Urothelium cell line (cell line): Measurements from ENCODE around the gene FOXL3.
A peak's percentile ranks its signal among the peaks of the same experiment; 100 is the strongest.
"Not testable (repeated sequence)": the region's sequence is repeated elsewhere in the genome, so short reads cannot be mapped to it uniquely, and the experiment has no call there.

Experiments
- DNase-seq: peaks from one replicate; pipeline ENCODE4 v3.0.0; 2011; ENCODE audit warnings: low spot score, mixed read lengths
- FAIRE-seq: peaks from 2 replicates; lab custom pipeline; 2011; peaks lifted over from hg19 to GRCh38; lab: Jason Lieb, UNC

The FOXL3 gene

DNA sequence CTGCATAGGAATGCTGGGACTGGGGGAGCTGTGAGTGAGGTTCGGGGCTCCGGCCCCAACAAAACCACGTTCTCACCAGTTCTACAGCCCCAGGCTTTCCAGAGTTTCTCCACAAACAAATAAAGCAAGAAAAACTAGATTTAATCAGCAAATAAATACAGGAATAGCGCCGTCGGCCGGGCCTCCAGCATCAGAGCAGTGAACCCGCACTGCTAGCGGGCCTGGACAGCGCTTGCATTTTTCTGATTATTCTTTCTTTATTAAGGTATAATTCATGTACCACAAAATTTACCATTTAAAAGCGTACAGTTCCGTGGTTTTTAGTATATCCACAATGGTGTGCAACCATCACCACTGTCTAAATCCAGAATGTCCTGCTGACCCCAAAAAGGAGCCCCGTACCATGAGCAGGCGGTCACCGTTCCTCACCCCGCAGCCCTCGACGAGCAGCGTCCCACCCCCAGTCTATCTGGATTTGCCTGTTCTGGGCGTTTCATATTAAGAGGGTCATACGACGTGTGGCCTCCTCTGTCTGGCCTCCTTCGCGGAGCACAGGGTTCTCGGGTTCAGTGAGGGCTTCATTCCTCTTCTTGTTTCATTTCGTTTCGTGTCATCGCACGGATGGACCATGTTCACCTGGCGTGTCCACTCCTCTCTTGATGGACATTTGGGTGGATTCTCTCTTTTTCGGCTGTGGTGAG is 35.5 kb upstream of the FOXL3 start:
- FAIRE-seq = peak; percentile 17
- DNase-seq = no peak

DNA sequence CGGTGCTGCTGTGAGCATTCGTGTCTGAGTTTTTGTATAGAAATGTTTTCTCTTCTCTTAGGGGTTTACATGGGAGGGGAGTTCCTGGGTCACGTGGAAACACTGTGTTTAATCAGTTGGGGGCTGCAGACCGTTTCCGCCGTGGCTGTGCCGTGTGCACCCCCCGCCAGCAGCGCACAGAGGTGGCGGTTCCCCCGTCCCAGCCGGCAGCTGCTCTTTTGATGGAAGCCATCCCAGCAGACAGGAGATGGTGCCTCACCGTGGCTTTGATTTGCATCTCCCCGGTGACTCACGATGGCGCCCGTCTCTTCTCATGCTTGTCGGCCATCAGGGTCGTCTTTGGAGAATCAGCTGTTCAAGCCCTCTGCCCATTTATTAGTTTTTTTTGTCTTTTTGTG is 34.9 kb upstream of the FOXL3 start:
- no peak for DNase-seq

DNA sequence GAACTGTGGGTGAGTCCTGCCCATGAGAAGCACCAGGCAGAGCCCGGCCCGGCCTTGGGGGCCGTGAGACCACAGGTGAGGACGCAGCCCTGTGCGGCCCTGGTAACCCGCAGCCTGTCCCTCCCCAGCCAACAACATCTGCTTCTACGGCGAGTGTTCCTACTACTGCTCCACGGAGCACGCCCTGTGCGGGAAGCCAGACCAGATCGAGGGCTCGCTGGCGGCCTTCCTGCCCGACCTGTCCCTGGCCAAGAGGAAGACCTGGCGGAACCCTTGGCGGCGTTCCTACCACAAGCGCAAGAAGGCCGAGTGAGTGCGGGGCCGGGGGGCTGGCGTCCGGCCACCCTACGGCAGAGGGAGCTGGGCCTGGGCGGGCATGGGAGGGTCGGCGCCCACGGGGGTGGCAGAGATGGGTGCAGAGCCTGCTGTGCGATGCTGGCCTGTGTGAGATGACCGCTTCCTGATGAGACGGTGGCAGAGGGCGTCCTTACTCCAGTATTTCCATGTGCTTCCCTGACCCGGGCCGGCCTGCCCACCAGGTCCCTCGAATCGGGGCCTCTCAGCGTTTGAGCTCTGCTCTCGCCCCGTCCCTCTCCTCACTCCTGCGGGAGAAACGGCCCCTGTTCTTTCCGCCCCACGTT is 34.1 kb upstream of the FOXL3 start:
- DNase-seq (no peak), FAIRE-seq (no peak)

More for the DNA sequence above, 34.9 kb upstream of the FOXL3 start:
- FAIRE-seq = no peak

DNA sequence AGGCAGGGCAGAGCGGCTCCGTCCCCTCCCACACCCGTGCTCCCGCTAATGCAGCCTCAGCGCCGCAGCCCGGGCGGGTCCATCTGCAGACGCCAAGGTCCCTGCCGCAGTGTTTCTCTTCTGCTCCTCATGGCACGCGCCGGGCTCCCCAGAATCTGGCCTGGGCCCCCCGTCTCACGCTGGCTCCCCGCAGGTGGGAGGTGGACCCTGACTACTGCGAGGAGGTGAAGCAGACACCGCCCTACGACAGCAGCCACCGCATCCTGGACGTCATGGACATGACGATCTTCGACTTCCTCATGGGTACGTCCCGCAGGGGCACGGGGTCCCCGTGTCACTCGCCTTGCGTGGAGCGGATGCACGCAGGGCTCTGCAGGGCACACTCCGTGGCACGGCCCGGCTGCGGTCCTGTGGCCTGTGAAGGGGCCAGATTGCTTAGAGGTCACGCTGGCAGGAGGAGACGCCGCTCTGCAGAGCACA is 33.5 kb upstream of the FOXL3 start:
- FAIRE-seq (peak; percentile 85), DNase-seq (no peak)

DNA sequence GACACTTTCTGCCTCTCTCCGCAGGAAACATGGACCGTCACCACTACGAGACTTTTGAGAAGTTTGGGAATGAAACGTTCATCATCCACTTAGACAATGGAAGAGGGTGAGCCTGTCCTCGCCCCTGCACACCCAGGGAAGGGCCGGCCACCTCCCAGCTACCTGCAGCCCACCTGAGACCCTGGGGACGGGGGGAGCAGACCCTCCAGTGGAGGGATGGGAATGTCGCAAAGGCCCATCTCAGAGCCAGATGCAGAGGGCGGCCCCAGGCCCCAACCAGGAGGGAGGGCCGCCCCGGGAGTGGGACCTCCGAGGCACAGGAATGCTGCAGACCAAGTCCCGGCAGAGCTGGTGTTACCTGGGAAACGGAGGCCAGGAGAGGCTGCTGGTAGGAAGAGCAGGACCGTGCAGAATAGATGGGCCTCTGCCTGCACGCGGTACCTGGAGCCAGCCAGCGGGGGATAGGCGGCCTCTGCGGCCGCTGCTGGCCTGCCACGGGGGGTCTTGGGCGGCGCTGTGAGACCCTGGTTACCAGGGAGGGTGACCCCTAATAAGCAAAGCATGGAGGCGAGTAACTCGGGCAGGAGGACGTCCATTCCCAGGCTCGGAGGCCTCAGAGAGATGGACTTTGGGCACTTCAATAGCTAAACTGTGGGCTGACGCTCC is 32.9 kb upstream of the FOXL3 start:
- FAIRE-seq = no peak
- no peak for DNase-seq

DNA sequence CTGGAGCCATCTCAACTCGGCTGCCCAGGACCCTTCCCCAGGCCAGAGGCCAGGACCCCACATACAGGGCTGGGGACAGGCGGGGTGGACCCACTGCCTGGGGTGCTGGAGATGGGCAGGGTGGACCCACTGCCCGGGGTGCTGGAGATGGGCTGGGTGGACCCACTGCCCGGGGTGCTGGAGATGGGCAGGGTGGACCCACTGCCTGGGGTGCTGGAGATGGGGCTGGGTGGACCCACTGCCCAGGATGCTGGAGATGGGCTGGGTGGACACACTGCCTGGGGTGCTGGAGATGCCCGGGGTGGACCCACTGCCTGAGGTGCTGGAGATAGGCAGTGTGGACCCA is 32.4 kb upstream of the FOXL3 start:
- FAIRE-seq = peak; percentile 85
- no peak for DNase-seq

DNA sequence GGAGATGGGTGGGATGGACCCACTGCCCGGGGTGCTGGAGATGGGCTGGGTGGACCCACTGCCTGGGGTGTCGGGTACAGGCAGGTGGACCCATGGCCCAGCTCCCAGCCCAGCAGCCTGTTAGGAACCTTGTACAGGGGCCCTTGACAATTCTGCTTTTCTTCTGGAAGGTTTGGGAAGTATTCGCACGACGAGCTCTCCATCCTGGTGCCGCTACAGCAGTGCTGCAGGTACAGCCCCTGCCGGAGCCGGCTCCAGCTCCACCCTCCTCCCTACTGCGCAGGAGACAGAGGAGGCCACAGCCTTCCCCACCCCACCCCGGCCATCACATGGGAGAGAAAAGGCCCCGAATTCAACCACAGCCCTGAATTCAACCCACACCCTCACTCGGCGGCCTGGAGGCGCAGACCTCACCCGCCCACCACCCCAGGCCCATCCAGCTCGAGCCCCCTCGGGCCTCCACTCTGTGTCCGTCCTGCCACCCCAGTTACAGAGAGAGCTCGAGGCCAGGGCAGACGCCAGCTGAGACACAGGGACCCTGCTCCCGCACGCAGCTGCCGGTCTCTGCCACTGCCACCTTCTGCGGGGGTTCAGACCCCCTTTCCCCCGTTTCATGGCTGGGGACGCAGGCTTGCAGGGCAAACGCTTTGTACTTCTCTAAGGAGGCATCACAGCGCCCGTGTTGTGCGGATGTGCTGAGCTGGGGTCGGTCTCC is 31.3 kb upstream of the FOXL3 start:
- DNase-seq (no peak), FAIRE-seq (no peak)

GRCh38 chr7:259191-259505 is 30.8 kb upstream of the FOXL3 start:
- no peak for DNase-seq
- no peak for FAIRE-seq

DNA sequence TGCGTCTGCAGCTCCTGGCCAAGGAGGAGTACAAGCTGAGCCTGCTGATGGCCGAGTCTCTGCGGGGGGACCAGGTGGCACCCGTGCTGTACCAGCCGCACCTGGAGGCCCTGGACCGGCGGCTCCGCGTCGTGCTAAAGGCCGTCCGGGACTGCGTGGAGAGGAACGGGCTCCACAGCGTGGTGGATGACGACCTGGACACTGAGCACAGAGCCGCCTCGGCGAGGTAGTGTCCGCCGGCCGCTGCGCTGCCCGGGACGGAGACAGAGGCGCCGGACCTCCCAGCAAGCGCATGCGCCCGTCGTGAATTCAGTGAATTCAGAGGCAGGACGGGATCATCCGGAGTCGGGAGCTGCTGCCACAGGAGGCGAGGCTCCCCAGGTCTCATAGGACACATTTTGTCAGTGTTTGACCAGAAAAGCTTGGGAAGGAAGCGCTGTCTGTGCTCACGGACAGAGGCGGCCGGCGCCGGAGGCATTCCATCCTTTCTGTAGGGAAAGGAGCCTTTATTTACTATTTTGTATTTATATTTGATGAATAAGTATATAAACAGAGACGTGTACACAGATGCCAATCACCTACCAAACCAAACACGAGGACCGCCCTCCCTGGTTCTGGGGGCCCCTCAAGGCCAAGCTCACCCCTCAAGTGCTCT is 30.1 kb upstream of the FOXL3 start:
- FAIRE-seq (no peak), DNase-seq (no peak)

- FAIRE-seq (no peak), DNase-seq (no peak)
Measured at GRCh38 chr7:260441-261281, 29.3 kb upstream of the FOXL3 start.

DNA sequence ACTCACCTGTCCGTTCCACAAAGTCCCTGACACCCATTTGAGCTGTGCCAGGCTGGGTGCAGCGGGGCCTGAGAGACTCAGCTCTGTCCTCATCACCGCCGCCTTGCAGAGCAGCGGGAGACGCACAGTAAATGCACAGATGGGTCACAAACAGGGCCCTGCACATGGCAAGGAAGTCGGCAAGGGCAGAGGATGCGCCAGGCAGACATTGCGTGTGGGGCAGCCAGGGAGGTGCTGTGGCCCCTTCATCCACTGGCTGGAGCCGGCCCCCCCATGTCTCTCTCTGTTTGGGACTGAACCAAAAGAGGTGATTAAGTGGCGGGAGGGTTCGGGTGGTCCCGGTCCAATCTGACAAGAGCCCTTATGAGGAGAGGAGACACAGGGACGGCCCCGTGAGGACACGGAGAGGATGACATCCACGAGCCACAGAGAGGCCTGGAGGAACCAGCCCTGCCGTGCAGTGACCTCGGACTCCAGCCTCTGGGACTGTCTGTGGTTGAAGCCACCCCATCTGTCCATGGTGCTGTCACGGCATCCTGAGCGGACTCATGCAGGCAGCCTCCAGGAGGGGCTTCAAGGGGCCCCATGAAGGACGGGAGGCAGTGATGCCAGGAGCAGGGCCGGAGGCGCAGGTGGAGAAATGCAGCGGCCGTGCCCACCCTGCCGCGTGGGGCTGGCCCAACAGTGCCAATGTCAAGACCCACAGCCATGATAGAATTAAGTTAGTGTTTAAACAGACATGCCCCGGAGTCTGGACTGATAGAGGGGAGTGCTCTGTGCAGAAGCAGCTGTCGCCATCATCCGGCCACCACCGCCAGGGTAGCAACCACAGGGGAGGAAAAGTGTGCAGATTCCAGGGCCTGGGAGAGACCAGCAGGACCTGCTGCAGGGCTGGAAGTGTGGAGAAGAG is 28.4 kb upstream of the FOXL3 start:
- DNase-seq = no peak
- FAIRE-seq = no peak

- no peak for DNase-seq
Measured at GRCh38 chr7:262251-262572, 27.8 kb upstream of the FOXL3 start.

GRCh38 chr7:262631-263311 is 27.2 kb upstream of the FOXL3 start:
- not testable (repeated sequence) for DNase-seq, FAIRE-seq

More at GRCh38 chr7:262251-262572, 27.8 kb upstream of the FOXL3 start:
- FAIRE-seq = no peak

DNA sequence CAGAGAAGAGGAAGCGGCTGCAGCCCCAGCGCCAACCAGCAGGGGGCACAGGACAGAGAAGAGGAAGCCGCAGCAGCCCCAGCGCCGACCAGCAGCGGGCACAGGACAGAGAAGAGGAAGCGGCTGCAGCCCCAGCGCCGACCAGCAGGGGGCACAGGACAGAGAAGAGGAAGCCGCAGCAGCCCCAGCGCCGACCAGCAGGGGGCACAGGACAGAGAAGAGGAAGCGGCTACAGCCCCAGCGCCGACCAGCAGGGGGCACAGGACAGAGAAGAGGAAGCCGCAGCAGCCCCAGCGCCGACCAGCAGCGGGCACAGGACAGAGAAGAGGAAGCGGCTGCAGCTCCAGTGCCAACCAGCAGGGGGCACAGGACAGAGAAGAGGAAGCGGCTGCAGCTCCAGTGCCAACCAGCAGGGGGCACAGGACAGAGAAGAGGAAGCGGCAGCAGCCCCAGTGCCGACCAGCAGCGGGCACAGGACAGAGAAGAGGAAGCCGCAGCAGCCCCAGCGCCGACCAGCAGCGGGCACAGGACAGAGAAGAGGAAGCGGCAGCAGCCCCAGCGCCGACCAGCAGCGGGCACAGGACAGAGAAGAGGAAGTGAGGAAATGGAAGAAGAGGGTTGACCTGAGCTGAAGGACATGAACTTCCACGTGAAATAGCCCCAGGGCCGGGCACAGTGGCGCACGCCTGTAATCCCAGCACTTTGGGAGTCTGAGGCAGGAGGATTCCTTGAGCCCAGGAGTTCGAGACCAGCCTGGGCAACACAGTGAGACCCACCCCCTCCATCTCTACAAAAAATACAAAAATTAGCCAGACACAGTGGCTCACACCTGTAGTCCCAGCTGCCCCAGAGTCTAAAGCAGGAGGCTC is 26.3 kb upstream of the FOXL3 start:
- DNase-seq, FAIRE-seq: not testable (repeated sequence)

GRCh38 chr7:264541-265191 is 25.3 kb upstream of the FOXL3 start:
- DNase-seq (no peak), FAIRE-seq (no peak)

DNA sequence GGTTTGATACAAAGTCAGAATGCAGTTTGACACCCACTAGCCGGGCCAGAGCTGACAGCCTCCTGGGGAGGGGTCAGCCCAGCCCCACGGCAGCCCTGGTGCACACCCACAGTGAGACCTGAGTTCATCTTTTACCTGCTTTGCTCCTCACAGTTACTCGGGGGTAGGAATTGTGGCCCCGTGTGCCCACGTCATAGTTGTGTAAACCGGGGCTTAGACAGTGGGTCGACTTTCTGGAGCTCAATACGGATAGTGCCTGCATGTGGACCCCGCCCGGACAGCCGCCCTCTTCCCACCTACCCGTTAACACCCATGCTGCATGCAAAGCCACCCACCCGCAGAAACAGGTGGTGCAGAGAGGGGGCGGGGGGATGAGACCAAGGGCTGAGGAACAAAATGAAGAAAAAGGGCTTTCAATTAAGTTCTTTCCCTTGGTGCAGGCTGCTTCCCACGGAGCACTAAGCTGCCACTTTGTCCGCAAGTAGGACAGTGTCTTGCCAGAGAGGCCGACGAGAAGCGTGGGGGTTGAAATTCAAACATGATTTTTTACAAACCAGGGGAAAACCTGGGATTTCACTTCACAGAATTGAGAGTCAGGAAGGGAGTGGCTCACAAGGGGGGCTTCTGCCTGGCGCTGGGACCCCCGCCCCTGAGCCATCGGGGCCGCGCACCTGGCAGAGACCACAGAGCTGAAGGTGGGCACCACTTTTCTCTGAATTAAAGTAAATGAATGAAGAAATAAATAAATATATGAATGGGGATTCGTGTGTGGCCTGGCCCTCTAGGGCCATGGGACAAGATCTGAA is 24.6 kb upstream of the FOXL3 start:
- FAIRE-seq = peak; percentile 50

More for the DNA sequence above, 24.6 kb upstream of the FOXL3 start:
- DNase-seq = no peak
